HG02623 (cell line): ENCODE results near the gene ATPAF1.

Experiments
- ATAC-seq: cut with Tn5 transposase; IDR thresholded peaks from one replicate; pipeline ENCODE4 v1.9.1; 2021; ENCODE audit warnings: moderate library complexity; ENCODE audit not compliant: unreplicated experiment

Gene ATPAF1

GRCh38 chr1:46616277-46617107 is 51.7 kb downstream of the ATPAF1 start, which contains the start of gene MOB3C:
Gene MOB3C, minus strand, starts transcription at chr1:46616811. Its CDS starts 3,490 bp downstream, at chr1:46613321.
- peak; percentile 65 for ATAC-seq

- ATAC-seq, result no peak
Measured at GRCh38 chr1:46615735-46616134, 52.4 kb downstream of the ATPAF1 start.

GRCh38 chr1:46615088-46615487 is 53.1 kb downstream of the ATPAF1 start:
- ATAC-seq, result no peak

GRCh38 chr1:46614604-46614984 is 53.6 kb downstream of the ATPAF1 start:
- ATAC-seq, result no peak

- peak; percentile 42 for ATAC-seq
Measured at GRCh38 chr1:46613661-46614603, 54.2 kb downstream of the ATPAF1 start.

- no peak for ATAC-seq
Measured at GRCh38 chr1:46612937-46613660, 55.1 kb downstream of the ATPAF1 start.

GRCh38 chr1:46611691-46612221 is 56.4 kb downstream of the ATPAF1 start:
- ATAC-seq, result no peak

- ATAC-seq, result no peak
Measured at GRCh38 chr1:46607345-46608130, 60.6 kb downstream of the ATPAF1 start.

- ATAC-seq, result no peak
Measured at GRCh38 chr1:46606255-46606965, 61.8 kb downstream of the ATPAF1 start.

- ATAC-seq, result no peak
Measured at GRCh38 chr1:46605232-46605631, 62.9 kb downstream of the ATPAF1 start.

- ATAC-seq, result peak; percentile 94
Measured at GRCh38 chr1:46603858-46604549, 64.2 kb downstream of the ATPAF1 start, which contains the start of gene MKNK1. Gene MKNK1, minus strand, starts transcription at chr1:46604268. Its CDS starts 20,941 bp downstream, at chr1:46583327.

GRCh38 chr1:46603481-46603857 is 64.7 kb downstream of the ATPAF1 start:
- ATAC-seq, result no peak

GRCh38 chr1:46601257-46602007 is 66.7 kb downstream of the ATPAF1 start:
- no peak for ATAC-seq

- ATAC-seq, result no peak
Measured at GRCh38 chr1:46599059-46599970, 68.8 kb downstream of the ATPAF1 start.

GRCh38 chr1:46596846-46597245 is 71.3 kb downstream of the ATPAF1 start:
- ATAC-seq, result no peak

- ATAC-seq, result no peak
Measured at GRCh38 chr1:46596036-46596435, 72.1 kb downstream of the ATPAF1 start.

GRCh38 chr1:46595127-46595526 is 73.0 kb downstream of the ATPAF1 start:
- ATAC-seq, result no peak
